Gastrocnemius medialis (tissue), 4 donors: ENCODE measurements around the gene CDK13.

ENCODE experiments used
- POLR2A ChIP-seq, 2 donors: fragments of 450-650 bp; IDR thresholded peaks; one replicate each; pipeline ENCODE4 v1.6.1; 2017; ENCODE audit warnings: antibody characterized with exemption in 2 of 2, mild to moderate bottlenecking in 2 of 2, moderate library complexity in 2 of 2
- TF ChIP-seq, protein P1 (sequence below), 5 experiments: fragments of 450-650 bp in 3 of 5; fragments of 200-600 bp in 2 of 5; sonication (generic) in 2 of 5; IDR thresholded peaks in 4 of 5; conservative IDR thresholded peaks in 1 of 5; 1 replicate in 4 of 5; 2 replicates in 1 of 5; pipeline ENCODE4 v1.5.1; 2016 to 2019; ENCODE audit warnings: antibody characterized with exemption in 5 of 5, mild to moderate bottlenecking in 3 of 5, moderate library complexity in 3 of 5

GRCh38 chr7:39919646-39920045, 30.4 kb upstream of the CDK13 start:
- TF ChIP-seq, protein P1, sequence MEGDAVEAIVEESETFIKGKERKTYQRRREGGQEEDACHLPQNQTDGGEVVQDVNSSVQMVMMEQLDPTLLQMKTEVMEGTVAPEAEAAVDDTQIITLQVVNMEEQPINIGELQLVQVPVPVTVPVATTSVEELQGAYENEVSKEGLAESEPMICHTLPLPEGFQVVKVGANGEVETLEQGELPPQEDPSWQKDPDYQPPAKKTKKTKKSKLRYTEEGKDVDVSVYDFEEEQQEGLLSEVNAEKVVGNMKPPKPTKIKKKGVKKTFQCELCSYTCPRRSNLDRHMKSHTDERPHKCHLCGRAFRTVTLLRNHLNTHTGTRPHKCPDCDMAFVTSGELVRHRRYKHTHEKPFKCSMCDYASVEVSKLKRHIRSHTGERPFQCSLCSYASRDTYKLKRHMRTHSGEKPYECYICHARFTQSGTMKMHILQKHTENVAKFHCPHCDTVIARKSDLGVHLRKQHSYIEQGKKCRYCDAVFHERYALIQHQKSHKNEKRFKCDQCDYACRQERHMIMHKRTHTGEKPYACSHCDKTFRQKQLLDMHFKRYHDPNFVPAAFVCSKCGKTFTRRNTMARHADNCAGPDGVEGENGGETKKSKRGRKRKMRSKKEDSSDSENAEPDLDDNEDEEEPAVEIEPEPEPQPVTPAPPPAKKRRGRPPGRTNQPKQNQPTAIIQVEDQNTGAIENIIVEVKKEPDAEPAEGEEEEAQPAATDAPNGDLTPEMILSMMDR (IDR thresholded peaks at IDR 0.05 in 4 of 5, conservative IDR thresholded peaks at IDR 0.05 in 1 of 5): no peak
- no peak for TF ChIP-seq POLR2A (IDR thresholded peaks at IDR 0.05)
